Neural crest cell (in vitro differentiated cells): ENCODE results near the gene GPX6. TPM values are rescaled to one million over a fixed set of nuclear protein-coding genes. Genes with fewer than 3 reads are reported as not detected.
A peak's percentile ranks its signal among the peaks of the same experiment; 100 is the strongest.
"Not testable (repeated sequence)": the region's sequence is repeated elsewhere in the genome, so short reads cannot be mapped to it uniquely, and the experiment has no call there.

Source experiments
- DNase-seq: peaks from one replicate; pipeline ENCODE4 v3.0.0; 2021; ENCODE audit warnings: low read depth, mixed read lengths, low spot score
- H3K27ac Mint-ChIP-seq: one replicate; pipeline ENCODE4 v1.8.0; 2021; ENCODE audit warnings: mild to moderate bottlenecking, mixed read lengths; ENCODE audit not compliant: unreplicated experiment
- H3K27me3 Mint-ChIP-seq: 2 replicates; pipeline ENCODE4 v1.8.0; 2021; ENCODE audit warnings: low read depth, mild to moderate bottlenecking, mixed read lengths
- H3K36me3 Mint-ChIP-seq: 2 replicates; pipeline ENCODE4 v1.8.0; 2021; ENCODE audit warnings: low read depth, mild to moderate bottlenecking, mixed read lengths
- H3K4me1 Mint-ChIP-seq: 2 replicates; pipeline ENCODE4 v1.8.0; 2021; ENCODE audit warnings: mixed read lengths
- H3K4me3 Mint-ChIP-seq: one replicate; pipeline ENCODE4 v1.8.0; 2021; ENCODE audit warnings: mild to moderate bottlenecking, mixed read lengths
- H3K9me3 Mint-ChIP-seq: 2 replicates; pipeline ENCODE4 v1.8.0; 2021; ENCODE audit warnings: mixed read lengths
- total RNA-seq: library from RNA; stranded (reverse); gene quantifications from 2 replicates; pipeline ENCODE4 v1.2.1, GENCODE V29; 2021
- TF ChIP-seq, protein P1 (sequence below): fragments of 200-600 bp; sonication (generic); conservative IDR thresholded peaks from 2 replicates; pipeline ENCODE4 v1.5.0; 2021; ENCODE audit warnings: antibody characterized with exemption, mild to moderate bottlenecking

GPX6 gene
- total RNA-seq, 1 donor from 2014 or later, result not detected

DNA sequence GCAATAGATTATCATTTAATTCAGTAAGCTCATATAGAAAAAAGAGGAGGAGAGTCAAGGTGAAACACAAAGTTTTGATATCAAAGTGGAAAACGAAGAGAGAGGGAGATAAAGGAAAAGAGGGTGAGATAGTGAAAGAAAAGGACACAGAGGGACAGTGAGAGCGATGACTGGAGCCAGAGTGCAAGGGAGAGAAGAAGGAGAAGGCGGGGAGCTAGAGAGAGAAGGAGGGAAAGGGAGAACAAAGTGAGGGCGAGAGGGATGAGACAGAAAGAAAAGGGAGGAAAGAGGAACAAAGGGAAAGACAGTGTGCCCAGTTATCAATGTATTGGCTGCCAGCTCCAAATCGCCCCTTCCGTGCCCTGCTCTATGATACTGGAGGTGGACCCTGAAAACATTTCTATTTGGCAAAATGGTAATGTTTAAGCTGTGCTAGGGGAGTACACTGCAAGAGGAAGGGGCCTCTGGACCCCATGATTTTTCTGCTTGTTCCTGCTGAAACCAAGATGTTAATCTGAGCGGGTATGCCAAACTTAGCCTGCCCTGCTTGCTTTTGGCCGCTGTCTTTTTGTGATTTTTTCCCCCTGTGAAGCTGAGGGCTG is 37.9 kb upstream of the GPX6 start:
- peaks cover 11% of the 10 kb centered on the region for H3K27me3 Mint-ChIP-seq
- peak overlapping the region; percentile 28 for H3K4me3 Mint-ChIP-seq
- H3K9me3 Mint-ChIP-seq, result no peaks in the 10 kb centered on the region
- DNase-seq, result no peak
- peak overlapping the region; percentile 24 for H3K27ac Mint-ChIP-seq
- TF ChIP-seq, protein P1, sequence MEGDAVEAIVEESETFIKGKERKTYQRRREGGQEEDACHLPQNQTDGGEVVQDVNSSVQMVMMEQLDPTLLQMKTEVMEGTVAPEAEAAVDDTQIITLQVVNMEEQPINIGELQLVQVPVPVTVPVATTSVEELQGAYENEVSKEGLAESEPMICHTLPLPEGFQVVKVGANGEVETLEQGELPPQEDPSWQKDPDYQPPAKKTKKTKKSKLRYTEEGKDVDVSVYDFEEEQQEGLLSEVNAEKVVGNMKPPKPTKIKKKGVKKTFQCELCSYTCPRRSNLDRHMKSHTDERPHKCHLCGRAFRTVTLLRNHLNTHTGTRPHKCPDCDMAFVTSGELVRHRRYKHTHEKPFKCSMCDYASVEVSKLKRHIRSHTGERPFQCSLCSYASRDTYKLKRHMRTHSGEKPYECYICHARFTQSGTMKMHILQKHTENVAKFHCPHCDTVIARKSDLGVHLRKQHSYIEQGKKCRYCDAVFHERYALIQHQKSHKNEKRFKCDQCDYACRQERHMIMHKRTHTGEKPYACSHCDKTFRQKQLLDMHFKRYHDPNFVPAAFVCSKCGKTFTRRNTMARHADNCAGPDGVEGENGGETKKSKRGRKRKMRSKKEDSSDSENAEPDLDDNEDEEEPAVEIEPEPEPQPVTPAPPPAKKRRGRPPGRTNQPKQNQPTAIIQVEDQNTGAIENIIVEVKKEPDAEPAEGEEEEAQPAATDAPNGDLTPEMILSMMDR, result no peak
- H3K4me1 Mint-ChIP-seq, result peaks cover 21% of the 10 kb centered on the region
- H3K36me3 Mint-ChIP-seq, result no peaks in the 10 kb centered on the region

DNA sequence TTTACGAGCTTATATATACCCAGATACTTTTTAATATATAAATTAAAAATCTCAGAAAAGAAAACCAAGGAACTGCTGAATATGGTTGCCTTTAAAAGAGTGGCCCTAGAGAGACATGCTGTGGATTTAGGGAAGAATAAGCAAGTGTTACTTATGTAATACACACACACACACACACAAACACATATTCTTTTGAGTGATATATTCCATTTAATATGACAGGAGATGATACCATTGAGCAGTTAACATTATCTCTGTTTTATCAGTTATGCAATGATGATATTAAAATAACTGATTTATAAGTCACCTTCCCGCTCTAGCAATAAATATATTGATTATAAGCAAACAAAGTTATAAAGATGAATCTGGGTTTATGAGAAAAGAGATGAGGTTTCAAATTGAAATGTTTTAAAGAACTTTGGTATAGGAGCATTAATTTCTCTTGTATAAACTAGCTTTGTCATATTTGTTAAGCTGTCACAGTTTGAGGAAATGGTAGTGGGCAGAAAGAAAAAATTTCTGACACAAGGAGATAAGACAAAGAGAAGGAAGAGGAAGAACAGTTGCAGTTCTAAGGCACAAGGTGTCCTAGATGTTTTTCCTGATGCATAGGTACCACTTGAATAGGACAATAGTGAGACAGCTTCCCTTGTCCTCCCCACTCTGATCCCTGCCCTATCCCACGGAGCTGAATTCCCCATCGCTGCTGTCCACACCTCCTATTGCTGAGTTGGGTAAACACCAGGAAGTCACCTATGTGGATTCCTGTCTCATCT is 36.5 kb upstream of the GPX6 start:
- Mint-ChIP-seq H3K27ac (no peak overlapping the region), H3K27me3 (peaks cover 11% of the 10 kb centered on the region), H3K36me3 (no peaks in the 10 kb centered on the region), H3K4me1 (peaks cover 21% of the 10 kb centered on the region), H3K4me3 (no peak overlapping the region), H3K9me3 (peaks cover 2% of the 10 kb centered on the region)
- TF ChIP-seq, protein P1, result no peak
- DNase-seq, result no peak

DNA sequence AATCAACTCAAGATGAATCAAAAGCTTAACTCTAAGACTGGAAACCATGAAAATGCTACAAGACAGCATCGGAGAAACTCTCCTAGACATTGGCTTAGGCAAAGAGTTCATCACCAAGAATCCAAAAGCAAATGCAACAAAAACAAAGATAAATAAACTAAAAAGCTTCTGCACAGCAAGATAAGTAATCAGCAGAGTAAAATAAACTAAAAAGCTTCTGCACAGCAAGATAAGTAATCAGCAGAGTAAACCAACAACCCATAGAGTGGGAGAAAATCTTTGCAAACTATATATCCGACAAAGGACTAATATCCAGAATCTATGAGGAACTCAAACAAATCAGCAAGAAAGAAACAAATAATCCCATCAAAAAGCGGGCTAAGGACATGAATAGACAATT is 31.4 kb upstream of the GPX6 start:
- H3K9me3 Mint-ChIP-seq, H3K27ac Mint-ChIP-seq, H3K36me3 Mint-ChIP-seq, H3K4me3 Mint-ChIP-seq, DNase-seq: not testable (repeated sequence)
- H3K27me3 Mint-ChIP-seq, result peaks cover 28% of the 10 kb centered on the region
- H3K4me1 Mint-ChIP-seq, result peaks cover 23% of the 10 kb centered on the region

DNA sequence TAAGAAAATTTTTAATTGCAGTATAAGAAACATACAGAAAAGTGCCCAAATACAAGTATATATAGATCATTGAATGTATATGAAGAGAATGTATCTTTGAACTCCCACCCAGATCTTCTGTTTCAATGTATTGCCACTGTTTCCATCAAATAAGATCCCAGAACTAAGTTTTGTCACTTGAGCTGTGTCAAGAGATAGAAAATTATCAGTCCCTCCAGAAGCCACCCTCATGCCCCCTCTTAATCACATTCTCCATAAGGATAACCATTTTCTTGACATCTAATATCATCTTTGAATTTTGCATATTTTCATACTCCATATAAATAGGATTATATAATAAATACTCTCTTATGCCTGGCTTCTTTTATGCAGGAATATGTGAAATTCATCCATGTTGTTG is 30.4 kb upstream of the GPX6 start:
- no peak for DNase-seq
- Mint-ChIP-seq H3K9me3 (peaks cover 10% of the 10 kb centered on the region), H3K27me3 (peaks cover 32% of the 10 kb centered on the region), H3K27ac (no peak overlapping the region), H3K4me1 (peaks cover 24% of the 10 kb centered on the region), H3K4me3 (no peak overlapping the region), H3K36me3 (peaks cover 7% of the 10 kb centered on the region)
- TF ChIP-seq, protein P1, result no peak

DNA sequence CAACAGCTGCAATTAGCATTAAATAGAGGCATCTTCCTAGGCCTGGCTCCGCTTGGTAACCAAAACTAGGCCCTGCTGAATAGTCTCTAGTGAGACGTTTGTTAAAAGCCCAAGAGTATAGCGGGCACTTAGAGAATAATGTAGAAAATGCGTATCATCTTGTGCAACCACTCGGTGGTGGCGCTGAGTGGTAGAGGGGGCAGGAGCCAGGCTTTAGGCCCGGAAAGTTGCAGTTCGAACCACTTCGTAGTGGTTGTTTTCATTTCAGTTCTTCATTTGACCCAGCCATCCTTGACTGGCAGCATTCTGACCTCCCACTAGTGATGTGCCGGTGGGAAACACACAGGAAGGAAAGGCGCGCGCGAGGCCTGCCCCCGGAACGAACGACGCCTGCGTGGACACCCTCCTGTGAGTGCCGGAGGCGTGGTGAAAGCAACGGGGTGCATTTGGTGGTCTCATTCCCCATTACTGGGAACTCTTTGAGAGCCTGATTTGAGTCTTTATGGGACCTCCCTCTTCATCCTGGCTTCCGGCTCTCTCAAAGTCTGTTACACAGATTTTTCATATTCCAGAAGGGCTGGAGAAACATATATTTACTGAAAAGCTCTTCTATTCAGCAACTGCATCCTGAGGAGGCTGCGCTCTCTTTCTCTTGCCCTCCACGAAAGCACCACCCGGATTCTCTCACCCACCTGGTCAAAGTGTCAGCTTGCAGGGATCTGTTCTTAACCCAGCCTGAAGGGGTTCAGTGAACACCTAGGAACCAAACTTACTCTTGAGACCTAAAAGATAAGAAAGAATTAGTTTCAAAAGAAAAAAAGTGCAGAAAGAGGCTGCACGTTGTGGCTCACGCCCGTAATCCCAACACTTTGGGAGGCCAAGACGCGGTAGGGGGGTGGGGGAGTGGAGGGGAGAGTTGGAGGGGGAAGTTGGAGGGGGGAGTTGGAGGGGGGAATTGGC is 28.3 kb upstream of the GPX6 start:
- Mint-ChIP-seq H3K36me3 (peaks cover 7% of the 10 kb centered on the region), H3K9me3 (peaks cover 10% of the 10 kb centered on the region), H3K27me3 (peaks cover 37% of the 10 kb centered on the region), H3K4me3 (peak overlapping the region; percentile 88), H3K27ac (peak overlapping the region; percentile 88), H3K4me1 (peaks cover 24% of the 10 kb centered on the region)
- peak; percentile 14 for DNase-seq
- TF ChIP-seq, protein P1, result no peak
